Effector CD4-positive, alpha-beta T cell (primary cell): ENCODE data around the gene KLHL29.
A peak's percentile ranks its signal among the peaks of the same experiment; 100 is the strongest.
"Not testable (repeated sequence)": the region's sequence is repeated elsewhere in the genome, so short reads cannot be mapped to it uniquely, and the experiment has no call there.

Experiments
- DNase-seq: peaks from one replicate; pipeline ENCODE4 v3.0.0-alpha.2; 2020
- total RNA-seq: gene quantifications from one replicate; lab custom pipeline; 2026; lab: John Stamatoyannopoulos, UW

KLHL29 gene
- 4.9 reads per million, percentile 19 among the genes with 10 or more reads in this experiment for total RNA-seq

DNA sequence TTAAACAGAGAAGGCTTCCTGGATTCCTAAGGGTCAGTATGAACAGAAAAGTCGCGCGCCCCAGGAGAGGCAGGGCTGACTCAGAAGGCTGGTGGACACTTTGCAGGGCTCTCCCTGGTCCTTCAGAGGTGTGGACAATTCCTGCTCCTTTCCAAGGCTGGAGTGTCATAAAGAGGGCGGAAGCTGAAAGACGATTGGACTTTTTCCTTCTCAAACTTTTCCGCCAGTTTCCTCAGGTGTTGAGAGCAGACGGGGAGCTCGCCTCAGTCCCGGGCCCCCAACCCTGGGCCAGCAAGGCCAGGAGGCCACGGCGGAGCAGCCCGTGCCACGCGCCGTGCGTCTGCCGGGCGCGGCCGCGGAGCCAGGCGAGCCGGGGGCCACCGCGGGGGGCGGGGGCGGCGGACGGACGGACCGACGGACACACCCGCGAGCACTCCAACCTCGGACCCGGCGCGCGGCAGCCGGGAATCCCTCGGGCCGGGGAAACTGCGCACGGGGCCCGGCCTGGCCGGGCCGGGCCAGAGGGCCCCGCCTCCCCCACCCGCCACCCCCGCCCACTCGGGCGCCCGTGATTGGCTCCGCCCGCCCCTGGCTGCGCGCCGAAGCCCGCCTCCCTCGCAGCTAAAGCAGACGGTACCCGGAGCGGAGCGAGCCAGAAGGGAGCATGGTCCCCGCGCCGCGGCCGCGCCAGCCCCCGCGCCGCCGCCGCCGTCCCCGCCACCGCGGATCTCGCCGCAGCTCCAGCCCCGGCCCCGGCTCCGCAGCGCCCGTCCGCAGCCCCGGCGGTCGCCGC, at the start of gene KLHL29:
TSS of gene KLHL29 (plus strand) at position 629 of the 793 bp plus-strand sequence. CDS start 177,018 bp downstream, outside the sequence.
- peak; percentile 41 for DNase-seq

DNA sequence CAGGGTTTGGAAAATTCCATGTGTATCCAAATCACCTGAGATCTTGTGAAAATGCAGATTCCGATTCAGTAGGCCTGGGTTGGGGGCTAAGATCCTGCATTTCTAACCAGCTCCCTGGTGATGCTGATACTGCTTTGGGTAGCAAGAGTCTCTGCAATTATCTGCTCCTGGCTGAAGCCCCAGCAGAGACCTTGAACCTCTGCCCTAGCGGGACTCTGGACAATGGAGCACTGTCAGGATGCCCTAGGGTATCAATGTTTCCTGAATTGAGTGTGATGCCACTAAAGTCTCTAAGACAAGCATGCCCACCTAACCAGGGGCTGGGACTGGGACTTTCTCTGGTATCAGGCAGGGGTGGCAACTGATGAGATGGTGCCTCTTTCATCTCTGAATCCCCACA, 49.4 kb upstream of the KLHL29 start:
- DNase-seq, result no peak

GRCh38 chr2:23342075-23342474, 42.9 kb upstream of the KLHL29 start:
- no peak for DNase-seq

GRCh38 chr2:23346029-23346428, 39.0 kb upstream of the KLHL29 start:
- DNase-seq, result no peak

DNA sequence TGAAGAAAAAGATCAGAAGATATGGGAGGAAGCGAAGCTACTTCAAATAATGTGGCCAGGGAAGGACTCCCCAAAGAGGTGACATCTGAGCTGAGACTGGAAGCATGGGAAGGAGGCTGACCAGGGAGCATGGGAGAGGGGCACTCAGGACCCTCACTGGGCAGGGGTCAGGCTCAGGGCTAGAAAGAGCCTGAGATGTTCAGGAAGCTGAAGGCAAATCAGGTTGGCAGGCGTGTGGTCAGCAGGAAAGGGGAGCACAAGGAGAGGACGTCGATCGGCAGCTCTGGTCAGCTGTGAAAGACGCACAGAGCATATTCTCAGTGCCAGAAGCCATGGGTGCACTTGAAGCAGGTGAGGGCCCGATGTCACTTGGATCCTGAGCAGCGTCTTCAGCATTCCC, 38.2 kb upstream of the KLHL29 start:
- DNase-seq, result no peak

GRCh38 chr2:23347471-23348092, 37.4 kb upstream of the KLHL29 start:
- no peak for DNase-seq

- DNase-seq, result not testable (repeated sequence)
These were observed 36.9 kb upstream of the KLHL29 start for GRCh38 chr2:23348093-23348481.

- no peak for DNase-seq
These were observed 35.5 kb upstream of the KLHL29 start for GRCh38 chr2:23349508-23349907.

DNA sequence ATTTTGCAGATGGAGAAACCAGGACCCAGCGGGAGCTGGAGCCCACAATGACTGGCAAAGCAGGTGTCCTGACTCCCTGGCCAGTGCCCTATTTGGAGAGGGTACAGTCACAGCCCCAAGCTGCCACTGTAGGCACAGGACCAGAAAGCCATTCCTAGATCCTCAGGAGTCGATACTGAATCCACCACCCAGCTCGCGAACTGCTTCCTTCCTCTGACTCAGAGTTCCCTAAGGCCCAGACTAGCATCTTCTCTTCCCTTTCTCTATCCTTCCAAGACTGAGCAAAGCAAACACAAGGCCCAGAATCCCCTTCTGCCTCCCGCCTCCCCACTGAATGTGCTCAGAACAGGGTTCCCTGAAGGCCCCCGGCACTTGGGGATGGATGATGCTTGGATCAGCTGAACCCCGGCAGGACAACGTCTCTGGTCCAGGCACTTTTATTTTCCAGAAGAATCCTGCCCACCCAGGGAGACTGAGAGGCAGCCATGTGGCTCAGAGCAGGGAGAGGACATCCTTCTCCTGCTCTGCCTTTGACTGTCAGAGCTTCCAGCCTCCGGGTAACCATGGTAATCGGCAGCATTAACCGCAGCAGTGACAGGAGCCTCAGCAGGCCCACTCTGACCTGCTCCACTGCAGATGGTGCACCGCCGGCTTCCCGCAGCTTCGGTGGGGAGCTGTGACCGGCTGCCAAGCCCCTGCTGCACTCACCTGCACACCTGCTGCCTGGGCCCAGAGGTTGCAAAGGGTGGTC, 34.8 kb upstream of the KLHL29 start:
- DNase-seq, result no peak

DNA sequence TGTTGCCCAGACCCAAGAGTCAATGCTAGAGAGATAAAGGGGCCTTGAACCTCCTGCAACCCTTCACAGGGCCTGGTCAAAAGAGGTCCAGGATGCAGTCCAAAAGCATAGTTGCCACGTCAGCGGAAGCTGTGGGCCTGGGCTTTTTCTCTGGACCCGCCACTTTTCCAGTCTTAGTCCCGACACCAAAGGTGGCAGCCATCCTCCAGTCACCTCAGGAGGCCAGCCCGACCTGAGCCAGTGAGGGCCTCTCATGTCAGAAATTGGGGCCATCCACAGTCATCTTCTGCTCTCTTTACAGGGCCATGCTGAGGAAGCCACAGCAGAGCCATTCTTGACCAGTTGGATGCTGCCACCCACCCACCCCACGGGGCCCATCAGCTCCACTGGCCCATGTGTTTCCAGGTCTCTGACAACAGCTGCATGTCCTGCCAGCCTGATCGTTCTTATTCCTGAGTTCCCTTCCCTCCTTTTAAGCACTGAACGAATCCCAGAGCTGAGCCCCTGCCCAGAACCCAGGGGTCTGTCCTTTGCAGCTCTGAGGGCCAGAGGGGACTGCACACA, 34.1 kb upstream of the KLHL29 start:
- no peak for DNase-seq

DNA sequence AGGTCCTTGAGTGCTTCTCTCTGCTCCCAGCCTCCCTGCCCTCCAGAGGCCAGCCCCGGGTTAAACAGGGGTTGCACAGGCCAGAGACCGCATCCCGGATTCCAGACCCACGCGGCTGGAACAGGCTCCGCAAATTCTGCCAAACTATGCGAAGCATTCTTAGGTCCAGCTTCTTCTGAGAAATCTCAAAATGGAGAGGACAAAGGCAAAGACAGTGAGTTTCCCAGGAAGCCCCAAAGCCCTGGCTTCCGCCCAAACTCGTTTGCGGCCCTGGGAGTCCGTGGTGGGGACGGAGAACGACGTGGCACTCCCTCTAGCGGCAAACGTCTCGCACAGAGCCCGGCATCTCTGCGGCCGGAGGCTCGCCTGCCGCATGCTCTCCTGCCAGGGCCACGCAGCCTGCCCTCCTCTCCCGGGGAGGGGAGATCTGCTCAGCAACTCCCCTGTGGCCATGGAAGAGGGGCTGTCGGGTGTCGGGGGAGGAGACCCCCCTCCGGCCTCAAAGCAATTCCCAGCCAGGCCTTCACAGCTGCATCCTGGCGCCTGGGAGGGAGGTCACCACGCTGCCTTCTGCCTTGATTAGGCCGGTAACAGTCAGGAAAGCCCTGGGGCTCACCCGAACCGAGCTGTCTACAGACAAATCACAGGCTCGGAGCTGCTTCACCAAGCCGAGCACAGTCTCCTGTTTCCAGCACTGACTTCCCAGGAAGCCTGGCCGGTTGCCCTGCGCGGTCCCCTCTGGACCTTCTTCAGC, 33.4 kb upstream of the KLHL29 start:
- DNase-seq, result no peak

DNA sequence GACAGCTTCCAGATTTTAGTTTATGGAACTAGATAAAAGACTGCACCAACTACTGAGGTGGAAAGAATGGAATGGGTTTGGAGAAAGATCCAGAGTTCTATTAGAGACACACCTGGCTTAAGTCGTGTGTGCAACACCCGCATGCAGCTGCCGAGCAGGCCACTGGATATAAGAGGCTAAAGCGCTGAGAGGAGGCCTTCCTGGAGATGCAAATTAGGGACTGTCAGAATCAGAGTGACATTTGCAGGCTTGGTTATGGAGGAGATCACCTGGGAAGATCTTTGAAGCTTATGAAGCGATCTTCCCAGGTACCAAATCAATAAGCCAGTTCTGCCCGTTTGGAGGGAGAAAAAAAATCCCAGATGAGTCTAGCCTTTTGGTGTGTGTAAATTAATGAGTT, 30.4 kb upstream of the KLHL29 start:
- DNase-seq, result no peak

DNA sequence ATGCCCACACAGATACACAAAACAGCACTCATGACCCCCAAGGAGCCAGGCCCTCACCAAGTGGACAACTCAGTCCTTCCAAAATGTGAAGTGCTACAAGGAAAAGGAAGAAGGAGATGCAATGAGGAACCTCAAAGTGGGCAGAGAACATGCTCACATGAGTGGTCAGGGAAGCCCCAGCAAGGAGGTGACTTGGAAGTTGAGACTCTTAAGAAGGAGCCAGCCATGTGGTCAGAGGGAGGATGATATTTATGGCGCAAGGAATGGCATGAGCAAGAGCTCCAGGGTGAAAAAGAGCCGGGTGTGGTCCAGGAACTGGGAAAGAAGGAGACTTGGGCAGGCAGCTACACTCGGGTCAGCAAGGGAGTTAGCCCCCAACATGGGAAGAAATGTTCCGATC, 30.0 kb upstream of the KLHL29 start:
- no peak for DNase-seq

GRCh38 chr2:23356711-23357110, 28.3 kb upstream of the KLHL29 start:
- no peak for DNase-seq

- no peak for DNase-seq
These were observed 25.1 kb upstream of the KLHL29 start for GRCh38 chr2:23359631-23360567.

DNA sequence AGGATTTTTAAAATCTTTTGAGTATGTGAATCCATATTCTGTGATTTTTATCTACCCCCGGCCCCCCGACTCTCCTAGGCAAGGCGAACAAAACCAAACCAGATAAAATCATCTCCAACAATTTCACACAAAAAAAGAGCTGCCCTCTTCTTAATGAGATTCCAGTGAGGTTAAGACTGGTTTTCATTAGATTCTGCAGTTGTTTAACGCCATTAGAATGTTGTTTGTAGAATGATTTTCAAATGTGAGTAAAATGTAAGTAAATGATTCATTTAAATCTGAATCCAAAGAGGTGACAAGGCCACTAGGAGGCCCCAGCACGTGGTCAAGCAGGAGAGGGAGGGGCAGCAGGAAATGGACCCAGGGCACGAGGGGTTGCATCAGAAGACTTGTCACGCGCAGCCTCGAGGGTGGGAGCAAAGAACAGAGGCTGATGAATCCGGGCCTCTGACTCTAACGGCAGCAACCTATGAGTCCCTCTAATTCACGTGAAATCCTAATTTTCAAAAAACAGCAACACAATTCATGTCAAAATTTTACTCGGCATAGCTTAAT, 24.3 kb upstream of the KLHL29 start:
- DNase-seq, result no peak

DNA sequence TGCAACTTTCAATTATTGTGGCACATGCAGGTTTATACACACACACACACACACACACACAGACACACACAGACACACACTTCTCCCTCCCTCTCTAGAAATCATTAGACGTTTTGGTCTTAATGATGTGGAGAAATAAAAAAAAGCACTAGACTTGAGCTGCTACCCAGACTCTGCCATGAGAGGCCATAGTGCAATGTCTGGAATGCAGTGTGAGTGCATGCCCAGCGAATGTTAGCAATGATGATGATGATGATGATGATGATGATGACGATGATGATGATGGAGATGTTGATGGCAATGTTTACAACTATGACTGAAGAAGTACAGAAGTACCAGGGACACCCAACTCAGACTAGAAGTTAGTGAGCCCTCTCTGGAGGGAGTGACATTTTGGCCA, 23.8 kb upstream of the KLHL29 start:
- DNase-seq, result no peak

DNA sequence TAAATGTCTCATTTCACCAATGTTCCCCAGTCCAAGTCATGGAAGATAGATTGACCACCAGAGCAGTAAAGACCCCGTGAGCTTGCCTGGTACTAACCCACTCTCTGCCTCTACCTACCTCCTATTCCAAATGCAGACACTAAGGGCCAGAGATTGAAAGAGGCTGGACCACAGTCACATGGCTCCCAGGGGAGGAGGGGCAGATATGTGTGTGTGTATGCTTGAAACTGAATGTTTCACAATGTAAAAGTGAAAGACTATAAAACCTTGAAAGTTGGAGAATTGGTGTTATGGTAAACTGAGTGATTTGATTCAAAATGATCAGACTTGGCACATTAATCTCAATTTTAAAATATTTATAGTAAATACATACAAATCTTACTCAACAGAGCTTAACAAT, 21.7 kb upstream of the KLHL29 start:
- no peak for DNase-seq

- DNase-seq, result no peak
These were observed 21.1 kb upstream of the KLHL29 start for GRCh38 chr2:23363831-23364230.

- DNase-seq, result no peak
These were observed 18.3 kb upstream of the KLHL29 start for GRCh38 chr2:23366720-23367119.

GRCh38 chr2:23367760-23368159, 17.2 kb upstream of the KLHL29 start:
- DNase-seq, result no peak
